ENCODE results near the gene TRAF4.

- no peak for TF ChIP-seq POLR2A (IDR thresholded peaks at IDR 0.05)
- TF ChIP-seq, protein P1, sequence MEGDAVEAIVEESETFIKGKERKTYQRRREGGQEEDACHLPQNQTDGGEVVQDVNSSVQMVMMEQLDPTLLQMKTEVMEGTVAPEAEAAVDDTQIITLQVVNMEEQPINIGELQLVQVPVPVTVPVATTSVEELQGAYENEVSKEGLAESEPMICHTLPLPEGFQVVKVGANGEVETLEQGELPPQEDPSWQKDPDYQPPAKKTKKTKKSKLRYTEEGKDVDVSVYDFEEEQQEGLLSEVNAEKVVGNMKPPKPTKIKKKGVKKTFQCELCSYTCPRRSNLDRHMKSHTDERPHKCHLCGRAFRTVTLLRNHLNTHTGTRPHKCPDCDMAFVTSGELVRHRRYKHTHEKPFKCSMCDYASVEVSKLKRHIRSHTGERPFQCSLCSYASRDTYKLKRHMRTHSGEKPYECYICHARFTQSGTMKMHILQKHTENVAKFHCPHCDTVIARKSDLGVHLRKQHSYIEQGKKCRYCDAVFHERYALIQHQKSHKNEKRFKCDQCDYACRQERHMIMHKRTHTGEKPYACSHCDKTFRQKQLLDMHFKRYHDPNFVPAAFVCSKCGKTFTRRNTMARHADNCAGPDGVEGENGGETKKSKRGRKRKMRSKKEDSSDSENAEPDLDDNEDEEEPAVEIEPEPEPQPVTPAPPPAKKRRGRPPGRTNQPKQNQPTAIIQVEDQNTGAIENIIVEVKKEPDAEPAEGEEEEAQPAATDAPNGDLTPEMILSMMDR (IDR thresholded peaks at IDR 0.05), result no peak
Observed at GRCh38 chr17:28729950-28730330, 13.9 kb upstream of the TRAF4 start.

Data from Peyer's patch (tissue), 4 donors.